Tibial nerve (tissue), 4 donors: ENCODE measurements around the gene PLXDC2.

ENCODE experiments used
- EP300 ChIP-seq, 2 donors: sonication (generic); formaldehyde crosslinking; IDR thresholded peaks; one replicate each; pipeline ENCODE4 v1.6.1; 2017; ENCODE audit warnings: antibody characterized with exemption in 2 of 2, mild to moderate bottlenecking in 1 of 2
- POLR2A ChIP-seq, 2 donors: fragments of 450-650 bp; IDR thresholded peaks; one replicate each; pipeline ENCODE4 v1.6.1; 2017; ENCODE audit warnings: antibody characterized with exemption in 2 of 2, mild to moderate bottlenecking in 2 of 2, moderate library complexity in 2 of 2
- TF ChIP-seq, protein P1 (sequence below), 5 experiments: fragments of 200-600 bp in 3 of 5; fragments of 450-650 bp in 2 of 5; sonication (generic) in 3 of 5; IDR thresholded peaks; one replicate each; pipeline ENCODE4 v1.5.1; 2016 to 2019; ENCODE audit warnings: antibody characterized with exemption in 5 of 5, mild to moderate bottlenecking in 3 of 5, moderate library complexity in 2 of 5

DNA sequence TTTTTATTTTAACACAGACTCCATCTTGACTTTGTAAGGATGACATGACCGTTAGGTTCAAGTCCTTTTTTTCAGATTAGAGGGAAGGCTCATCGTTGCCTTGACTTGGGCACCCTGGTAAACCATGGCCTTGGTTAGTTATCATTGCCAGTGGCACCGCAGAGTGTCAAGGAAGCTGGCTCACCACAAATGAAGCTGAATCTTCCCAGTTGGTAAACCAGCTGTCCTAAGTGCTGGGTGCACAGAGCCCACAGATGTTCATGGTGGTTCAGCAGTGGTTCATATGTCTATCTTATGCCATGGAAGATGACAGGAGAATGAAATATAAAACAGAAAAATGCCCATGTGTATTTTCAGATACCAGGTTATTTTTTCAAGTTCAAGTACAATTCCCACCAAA is 273.6 kb downstream of the PLXDC2 start:
- TF ChIP-seq, protein P1, sequence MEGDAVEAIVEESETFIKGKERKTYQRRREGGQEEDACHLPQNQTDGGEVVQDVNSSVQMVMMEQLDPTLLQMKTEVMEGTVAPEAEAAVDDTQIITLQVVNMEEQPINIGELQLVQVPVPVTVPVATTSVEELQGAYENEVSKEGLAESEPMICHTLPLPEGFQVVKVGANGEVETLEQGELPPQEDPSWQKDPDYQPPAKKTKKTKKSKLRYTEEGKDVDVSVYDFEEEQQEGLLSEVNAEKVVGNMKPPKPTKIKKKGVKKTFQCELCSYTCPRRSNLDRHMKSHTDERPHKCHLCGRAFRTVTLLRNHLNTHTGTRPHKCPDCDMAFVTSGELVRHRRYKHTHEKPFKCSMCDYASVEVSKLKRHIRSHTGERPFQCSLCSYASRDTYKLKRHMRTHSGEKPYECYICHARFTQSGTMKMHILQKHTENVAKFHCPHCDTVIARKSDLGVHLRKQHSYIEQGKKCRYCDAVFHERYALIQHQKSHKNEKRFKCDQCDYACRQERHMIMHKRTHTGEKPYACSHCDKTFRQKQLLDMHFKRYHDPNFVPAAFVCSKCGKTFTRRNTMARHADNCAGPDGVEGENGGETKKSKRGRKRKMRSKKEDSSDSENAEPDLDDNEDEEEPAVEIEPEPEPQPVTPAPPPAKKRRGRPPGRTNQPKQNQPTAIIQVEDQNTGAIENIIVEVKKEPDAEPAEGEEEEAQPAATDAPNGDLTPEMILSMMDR (IDR thresholded peaks at IDR 0.05): no peak
- TF ChIP-seq EP300 (IDR thresholded peaks at IDR 0.05) (no peak), POLR2A (IDR thresholded peaks at IDR 0.05) (no peak)
